AG09309 (cell line): Measurements from ENCODE around the gene DFFB.

Experiments
- DNase-seq: peaks from one replicate; pipeline ENCODE4 v3.0.0-alpha.2; 2010; ENCODE audit warnings: low read depth
- H3K4me3 ChIP-seq: 2 replicates; pipeline ENCODE4 v1.5.1; 2011; ENCODE audit warnings: mild to moderate bottlenecking, low read depth, low read length, moderate library complexity; ENCODE audit not compliant: control insufficient read depth
- TF ChIP-seq, protein P1 (sequence below): IDR thresholded peaks from 2 replicates; pipeline ENCODE4 v1.5.1; 2011; ENCODE audit warnings: mild to moderate bottlenecking, low read depth, low read length, inconsistent platforms; ENCODE audit not compliant: insufficient read depth, control insufficient read depth; ENCODE audit errors: missing control alignments

Gene DFFB

DNA sequence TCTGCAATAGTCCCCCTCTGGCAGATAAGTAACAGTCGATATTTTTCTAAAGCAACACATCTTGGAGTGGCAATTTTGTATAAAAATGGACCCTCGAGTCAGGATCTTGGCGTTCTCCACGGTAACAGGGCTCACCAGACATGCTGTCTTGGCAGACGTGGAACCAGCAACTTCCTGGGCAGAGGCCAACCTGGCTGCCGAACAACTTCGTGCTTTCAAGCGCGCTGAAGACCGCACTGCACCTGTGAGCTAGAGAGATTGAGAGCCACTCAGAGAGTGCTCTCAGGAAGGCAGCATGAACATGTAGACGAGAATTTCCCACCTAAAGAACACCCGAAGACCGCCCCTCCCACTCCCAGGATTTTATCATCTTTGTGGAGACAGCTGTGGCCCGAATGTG, 35.5 kb downstream of the DFFB start:
- TF ChIP-seq, protein P1, sequence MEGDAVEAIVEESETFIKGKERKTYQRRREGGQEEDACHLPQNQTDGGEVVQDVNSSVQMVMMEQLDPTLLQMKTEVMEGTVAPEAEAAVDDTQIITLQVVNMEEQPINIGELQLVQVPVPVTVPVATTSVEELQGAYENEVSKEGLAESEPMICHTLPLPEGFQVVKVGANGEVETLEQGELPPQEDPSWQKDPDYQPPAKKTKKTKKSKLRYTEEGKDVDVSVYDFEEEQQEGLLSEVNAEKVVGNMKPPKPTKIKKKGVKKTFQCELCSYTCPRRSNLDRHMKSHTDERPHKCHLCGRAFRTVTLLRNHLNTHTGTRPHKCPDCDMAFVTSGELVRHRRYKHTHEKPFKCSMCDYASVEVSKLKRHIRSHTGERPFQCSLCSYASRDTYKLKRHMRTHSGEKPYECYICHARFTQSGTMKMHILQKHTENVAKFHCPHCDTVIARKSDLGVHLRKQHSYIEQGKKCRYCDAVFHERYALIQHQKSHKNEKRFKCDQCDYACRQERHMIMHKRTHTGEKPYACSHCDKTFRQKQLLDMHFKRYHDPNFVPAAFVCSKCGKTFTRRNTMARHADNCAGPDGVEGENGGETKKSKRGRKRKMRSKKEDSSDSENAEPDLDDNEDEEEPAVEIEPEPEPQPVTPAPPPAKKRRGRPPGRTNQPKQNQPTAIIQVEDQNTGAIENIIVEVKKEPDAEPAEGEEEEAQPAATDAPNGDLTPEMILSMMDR: no peak
- DNase-seq: no peak

DNA sequence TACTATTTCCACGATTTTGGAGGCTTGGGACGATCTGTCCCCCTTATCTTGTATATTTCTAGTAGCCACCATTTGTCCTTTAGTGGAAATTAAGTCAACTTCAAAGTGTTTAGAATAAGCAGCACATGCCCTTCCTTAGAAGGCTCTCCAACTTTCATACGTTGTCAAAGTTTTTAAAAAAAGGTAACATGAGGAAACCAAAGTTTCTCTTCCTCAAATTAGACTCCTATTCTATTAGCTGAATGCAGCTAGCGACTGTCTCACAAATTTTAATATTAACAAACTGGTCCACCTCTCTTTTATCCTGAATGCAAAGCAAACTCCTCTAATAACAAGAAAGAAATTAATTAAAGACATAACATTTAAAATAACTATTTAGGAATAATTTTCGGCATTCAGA, 35.9 kb downstream of the DFFB start:
- TF ChIP-seq, protein P1: no peak
- no peak overlapping the region for H3K4me3 ChIP-seq
- DNase-seq: no peak

More for the DNA sequence above, 35.5 kb downstream of the DFFB start:
- no peak overlapping the region for H3K4me3 ChIP-seq

DNA sequence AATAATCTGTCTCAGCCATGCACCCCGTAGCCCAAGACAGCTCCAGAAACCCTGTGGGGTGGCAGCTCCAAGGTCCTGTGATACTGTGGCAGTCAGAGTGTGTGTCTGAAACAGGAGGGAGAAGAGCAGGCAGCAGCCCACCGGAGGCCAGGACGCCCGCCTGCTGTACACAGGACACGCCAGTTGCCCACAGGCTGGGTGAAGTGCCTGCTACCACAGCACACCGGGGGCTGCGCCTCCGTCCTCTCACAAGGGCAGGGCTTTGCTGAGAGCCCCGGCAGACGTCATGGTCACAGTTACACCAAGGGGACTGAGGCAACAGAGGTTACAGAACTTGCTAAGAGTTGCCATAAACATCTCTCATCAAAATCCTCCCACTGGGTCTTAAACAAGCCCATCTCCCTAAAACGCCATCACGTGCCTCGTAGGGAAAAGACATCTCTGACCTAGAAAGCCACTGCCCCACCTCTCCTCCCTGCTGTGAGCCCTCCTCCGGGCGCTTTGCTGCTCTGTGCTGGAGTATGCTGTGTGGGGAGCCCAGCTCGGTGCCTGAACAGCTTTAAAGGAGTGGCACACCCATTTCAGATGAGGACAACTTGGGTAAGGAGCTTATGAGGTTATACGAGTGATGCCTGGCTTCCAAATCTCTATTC, 37.5 kb downstream of the DFFB start:
- no peak for DNase-seq
- no peak overlapping the region for H3K4me3 ChIP-seq
- TF ChIP-seq, protein P1: no peak

DNA sequence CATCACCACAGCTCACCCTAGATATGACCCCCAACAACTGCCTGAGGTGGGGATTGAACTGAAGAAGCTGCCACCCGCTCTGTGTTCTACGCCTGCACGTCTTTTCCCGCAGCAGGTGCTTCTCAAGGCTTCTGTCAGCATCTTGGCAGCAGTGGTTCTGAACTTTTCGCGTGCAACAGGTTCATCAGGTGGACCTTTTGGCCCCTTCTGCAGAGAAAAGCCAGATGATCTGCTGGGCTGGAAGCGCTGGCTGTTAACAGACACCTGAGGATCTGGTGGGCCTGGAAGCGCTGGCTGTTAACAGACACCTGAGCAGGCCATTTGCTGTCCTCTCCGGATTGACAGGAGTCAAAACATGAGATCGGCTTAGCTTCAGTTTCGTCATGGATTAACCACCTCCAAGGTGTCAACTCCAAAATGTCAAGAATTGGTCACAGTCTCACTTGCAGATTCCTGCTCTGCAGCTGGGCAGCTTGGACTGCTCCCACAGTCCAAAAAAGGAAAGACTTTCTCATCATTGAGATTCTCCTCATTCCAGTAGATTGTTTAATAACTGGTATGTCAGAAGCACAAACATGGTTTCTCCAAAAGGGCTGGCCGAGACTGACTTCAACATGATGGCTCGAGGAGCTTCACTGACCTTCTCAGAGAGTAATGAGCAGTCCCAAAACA, 38.1 kb downstream of the DFFB start:
- H3K4me3 ChIP-seq: no peak overlapping the region
- TF ChIP-seq, protein P1: no peak

DNA sequence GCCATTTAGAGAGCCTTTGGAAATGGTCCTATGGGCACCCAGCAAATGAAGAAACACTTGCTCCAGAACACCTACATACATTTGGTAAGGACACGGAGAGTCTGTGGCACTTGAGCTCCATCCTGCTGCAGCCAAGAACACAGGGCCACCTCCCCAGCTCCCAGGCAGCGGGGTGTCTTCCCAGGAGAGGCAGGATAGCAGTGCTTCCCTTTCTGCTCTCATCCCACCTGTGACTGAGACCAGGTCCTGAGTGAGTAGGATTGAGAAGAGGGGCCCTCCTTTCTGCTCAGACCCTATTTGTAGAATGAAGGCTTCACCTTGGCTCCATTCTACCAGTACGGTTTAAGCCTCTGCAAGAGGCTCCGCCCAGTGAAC, 38.7 kb downstream of the DFFB start:
- H3K4me3 ChIP-seq: no peak overlapping the region
- no peak for DNase-seq

More for the DNA sequence above, 38.1 kb downstream of the DFFB start:
- no peak for DNase-seq

DNA sequence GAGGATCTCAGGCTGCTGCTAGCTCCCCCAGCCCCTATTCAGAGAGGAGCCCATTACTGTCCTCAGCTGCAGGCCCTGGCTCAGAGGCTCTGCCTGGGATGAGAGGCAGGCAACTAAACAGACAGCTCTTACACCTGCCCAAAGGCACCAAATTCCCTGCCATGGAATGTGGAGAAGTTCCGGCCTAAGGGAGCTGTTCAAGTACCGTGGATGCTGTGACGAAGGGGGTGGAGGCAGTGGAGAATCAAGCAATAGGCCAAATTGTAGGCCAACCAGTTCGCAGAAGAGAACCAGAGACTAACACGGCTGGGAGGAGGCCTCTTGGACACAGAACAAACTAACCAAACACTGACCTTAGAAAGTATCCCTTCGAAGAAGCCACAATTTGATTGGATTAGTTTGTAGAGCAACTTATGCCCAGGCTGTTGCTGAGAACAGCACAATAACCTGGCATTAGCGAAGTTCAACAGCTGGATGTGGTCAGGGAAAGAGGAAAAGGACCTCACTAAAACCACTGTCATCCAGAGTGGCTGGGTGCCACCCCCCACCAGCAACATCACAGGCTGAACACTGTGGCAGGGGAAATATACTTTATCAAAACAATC, 39.2 kb downstream of the DFFB start:
- DNase-seq: no peak
- H3K4me3 ChIP-seq: no peak overlapping the region
- TF ChIP-seq, protein P1: no peak

More for the DNA sequence above, 38.7 kb downstream of the DFFB start:
- TF ChIP-seq, protein P1: no peak
